Cardiac ventricle fibroblast (primary cell): ENCODE measurements around the gene LRRC4B. TPM values are rescaled to one million over a fixed set of nuclear protein-coding genes. Genes with fewer than 3 reads are reported as not detected.

ENCODE experiments used
- total RNA-seq: library from RNA; depleted of rRNA; stranded (reverse); fragments of >200 nt; gene quantifications from 2 replicates; pipeline ENCODE4 v1.2.3, GENCODE V29; 2015

LRRC4B gene, protein sequence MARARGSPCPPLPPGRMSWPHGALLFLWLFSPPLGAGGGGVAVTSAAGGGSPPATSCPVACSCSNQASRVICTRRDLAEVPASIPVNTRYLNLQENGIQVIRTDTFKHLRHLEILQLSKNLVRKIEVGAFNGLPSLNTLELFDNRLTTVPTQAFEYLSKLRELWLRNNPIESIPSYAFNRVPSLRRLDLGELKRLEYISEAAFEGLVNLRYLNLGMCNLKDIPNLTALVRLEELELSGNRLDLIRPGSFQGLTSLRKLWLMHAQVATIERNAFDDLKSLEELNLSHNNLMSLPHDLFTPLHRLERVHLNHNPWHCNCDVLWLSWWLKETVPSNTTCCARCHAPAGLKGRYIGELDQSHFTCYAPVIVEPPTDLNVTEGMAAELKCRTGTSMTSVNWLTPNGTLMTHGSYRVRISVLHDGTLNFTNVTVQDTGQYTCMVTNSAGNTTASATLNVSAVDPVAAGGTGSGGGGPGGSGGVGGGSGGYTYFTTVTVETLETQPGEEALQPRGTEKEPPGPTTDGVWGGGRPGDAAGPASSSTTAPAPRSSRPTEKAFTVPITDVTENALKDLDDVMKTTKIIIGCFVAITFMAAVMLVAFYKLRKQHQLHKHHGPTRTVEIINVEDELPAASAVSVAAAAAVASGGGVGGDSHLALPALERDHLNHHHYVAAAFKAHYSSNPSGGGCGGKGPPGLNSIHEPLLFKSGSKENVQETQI
- 0.06 TPM in 1 of 2 replicates, not detected in the other for total RNA-seq

DNA sequence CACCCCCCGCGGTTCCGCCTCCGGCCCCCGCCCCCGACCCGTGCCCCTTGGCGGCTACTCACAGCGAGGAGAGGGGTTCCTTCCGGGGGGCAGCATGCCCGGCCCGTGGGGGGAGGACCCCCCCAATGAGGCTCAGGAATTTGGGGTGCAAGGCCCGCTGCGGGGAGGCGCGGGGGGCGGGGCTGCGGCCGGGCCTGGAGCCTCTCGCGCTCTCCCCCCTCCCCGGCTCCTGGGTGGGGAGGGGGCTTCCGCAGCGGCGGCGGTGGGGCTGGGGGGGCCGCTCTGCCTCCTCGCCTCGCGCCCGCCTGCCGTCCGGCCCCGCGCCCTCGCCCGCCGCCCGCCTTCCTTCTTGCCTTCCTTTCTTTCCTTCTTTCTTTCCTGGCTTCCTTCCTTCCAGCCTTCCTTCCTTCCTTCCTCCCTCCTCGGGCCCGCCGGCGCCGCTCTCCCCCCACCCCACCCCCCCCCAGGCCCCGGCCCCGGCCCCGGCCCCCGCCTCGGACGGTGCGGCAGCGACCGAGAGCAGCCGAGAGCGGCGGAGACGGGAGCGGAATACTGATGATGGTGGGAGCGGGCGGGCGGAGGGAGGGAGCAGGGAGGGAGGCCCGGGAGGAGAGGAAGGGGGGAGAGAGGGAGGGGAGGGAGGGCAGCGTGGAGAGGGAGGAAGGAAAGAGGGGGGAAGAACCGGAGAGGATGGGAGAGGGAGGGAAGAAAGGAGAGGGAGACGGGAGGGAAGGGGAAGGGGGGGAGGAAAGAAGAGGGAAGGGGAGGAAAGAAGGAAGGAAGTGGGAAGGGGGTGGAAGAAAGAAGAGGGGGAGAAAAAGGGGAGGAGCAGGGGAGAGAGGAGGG, at the start of gene LRRC4B:
Gene LRRC4B (minus strand): TSS at position 554 of the 846 bp plus-strand sequence. CDS start 19,597 bp downstream, outside the sequence.

DNA sequence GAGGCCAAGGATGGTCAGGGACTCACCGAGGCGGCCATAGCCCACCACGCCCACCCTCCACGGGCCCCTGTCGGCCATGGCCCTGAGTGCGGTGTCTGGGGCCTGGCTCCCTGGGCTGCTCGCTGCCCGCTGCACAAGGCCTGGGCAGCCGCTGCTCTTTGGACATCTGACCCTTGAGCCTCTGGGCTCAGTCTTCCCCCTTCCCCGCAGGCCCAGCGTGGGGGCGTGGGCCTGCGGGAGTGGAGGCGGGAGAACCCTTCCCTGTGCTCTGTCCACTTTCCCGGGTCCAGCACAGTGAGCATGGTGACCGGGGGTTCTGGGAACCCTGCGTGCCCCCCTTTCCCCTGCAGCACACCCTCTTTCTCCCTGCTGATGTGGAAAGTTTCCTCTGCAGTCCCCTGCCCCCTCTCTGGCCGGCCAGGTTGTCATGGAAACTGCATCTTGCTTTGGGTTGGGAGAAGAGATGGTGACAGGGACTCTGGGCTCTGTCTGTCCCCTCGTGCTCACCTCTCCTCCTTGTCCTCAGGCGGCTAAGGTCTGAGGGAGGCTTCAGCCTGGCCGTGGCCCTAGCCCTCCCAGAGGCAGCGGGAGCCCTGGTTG, 54.4 kb downstream of the LRRC4B start, which contains the start of gene ASPDH:
Gene ASPDH (minus strand): TSS at position 168 of the 600 bp plus-strand sequence. CDS start 90 bp downstream, at position 78.

DNA sequence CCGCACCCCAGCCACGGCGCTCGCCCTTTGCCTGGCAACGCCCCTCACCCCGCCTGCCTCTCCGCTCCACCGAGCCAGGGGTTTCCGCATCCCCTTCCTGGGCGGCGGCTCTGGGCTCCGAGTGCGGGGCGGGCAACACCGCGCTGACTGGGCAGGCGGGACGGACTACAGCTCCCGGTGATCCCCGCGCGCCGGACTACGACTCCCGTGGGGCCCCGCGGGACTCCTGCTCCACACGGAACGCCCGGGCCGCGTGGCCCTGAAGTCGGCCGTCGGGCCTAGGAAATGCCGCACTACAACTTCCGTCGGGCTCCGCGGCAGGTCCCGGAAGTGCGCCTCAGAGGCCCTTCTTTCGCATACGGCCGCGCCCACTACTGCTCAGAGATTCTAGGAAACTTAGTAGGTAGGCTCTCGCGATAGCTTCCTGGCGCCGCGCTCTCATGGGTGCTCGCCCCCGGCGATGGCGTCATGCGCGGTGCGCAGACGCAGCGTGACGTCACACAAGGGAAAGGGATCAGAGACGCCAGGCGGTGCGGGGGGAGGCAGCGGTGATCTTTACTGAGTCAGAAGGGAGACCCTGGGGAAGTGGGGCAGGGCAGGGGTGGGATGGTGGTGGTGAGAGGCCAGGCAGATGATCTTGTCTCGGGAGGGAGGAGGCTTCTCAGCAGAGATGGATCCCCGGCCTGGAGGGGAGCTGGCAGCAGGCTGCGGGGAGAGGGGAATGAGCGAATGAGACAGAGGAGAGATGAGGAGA, 57.0 kb downstream of the LRRC4B start, which contains the start of gene JOSD2:
Gene JOSD2 (minus strand): TSS at position 123 of the 754 bp plus-strand sequence. CDS start 760 bp downstream, outside the sequence.

DNA sequence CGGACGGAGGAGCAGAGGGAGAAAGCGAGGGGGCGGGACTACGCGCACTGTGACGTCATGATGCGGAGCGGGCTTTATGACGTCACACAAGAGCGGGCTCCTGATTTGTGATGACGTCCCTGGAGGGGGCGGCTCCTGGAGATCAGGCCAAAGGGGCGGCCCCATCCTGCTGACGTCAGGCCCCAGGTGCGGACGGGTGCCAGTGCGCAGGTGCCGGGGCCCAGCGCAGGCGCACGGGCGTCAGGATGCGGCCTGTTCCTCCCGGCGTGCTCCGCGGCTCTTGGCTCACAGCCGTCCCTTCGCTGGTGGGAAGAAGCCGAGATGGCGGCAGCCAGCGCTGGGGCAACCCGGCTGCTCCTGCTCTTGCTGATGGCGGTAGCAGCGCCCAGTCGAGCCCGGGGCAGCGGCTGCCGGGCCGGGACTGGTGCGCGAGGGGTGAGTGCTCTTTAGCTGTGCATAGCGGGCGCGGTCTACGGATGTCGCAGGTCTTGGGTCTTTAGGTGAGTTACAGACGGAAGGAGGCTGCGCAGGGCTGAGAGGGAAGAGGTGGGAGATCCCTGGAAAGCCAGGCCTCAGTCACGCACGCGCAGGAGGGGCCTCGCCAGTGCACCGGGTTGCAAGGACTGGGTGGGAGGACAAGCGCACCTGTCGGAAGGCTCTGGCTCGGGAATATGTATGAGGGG, 91.9 kb downstream of the LRRC4B start, which contains the start of the genes EMC10 and GARIN5A:
Gene EMC10 (plus strand): TSS at position 284 of the 683 bp plus-strand sequence. CDS start 38 bp downstream, at position 322.
Gene GARIN5A (minus strand): TSS at position 625 of the 683 bp plus-strand sequence. CDS start 460 bp downstream, at position 165.

Other genes with a start within 250 kb of the LRRC4B start
- 0.20 and 0.25 TPM in 2 replicates for gene KCNC3, start 239.1 kb downstream of the LRRC4B start, total RNA-seq
- not detected in 2 replicates for gene NAPSA, start 202.8 kb downstream of the LRRC4B start, total RNA-seq
- 77.4 and 87.6 TPM in 2 replicates for gene NR1H2, start 192.0 kb downstream of the LRRC4B start, total RNA-seq
- 16.2 and 16.6 TPM in 2 replicates for gene POLD1, start 184.1 kb downstream of the LRRC4B start, total RNA-seq
- not detected in 2 replicates for gene SPIB, start 149.5 kb downstream of the LRRC4B start, total RNA-seq
- gene MYBPC2, start 135.5 kb downstream of the LRRC4B start, total RNA-seq = not detected in 2 replicates
- gene EMC10, start 91.9 kb downstream of the LRRC4B start, total RNA-seq = 72.9 and 77.7 TPM in 2 replicates
- 0.44 and 1.7 TPM in 2 replicates for gene GARIN5A, start 91.6 kb downstream of the LRRC4B start, total RNA-seq
- 45.0 and 51.3 TPM in 2 replicates for gene JOSD2, start 57.2 kb downstream of the LRRC4B start, total RNA-seq
- gene ASPDH, start 54.5 kb downstream of the LRRC4B start, total RNA-seq = not detected in 2 replicates
- 0.05 and 0.19 TPM in 2 replicates for gene SYT3, start 71.4 kb upstream of the LRRC4B start, total RNA-seq
- gene C19orf81, start 81.0 kb upstream of the LRRC4B start, total RNA-seq = not detected in 2 replicates
- 1.1 and 4.7 TPM in 2 replicates for gene SHANK1, start 151.4 kb upstream of the LRRC4B start, total RNA-seq
- 288 and 306 TPM in 2 replicates for gene CLEC11A, start 154.9 kb upstream of the LRRC4B start, total RNA-seq
- not detected in 2 replicates for gene GPR32, start 202.0 kb upstream of the LRRC4B start, total RNA-seq
- not detected in 2 replicates for gene ACP4, start 222.0 kb upstream of the LRRC4B start, total RNA-seq